Stimulated activated CD8-positive, alpha-beta memory T cell treated with anti-CD3 and anti-CD28 coated beads, Interleukin-7, amount 100 ng/mL, for 48 hours (primary cell): ENCODE data around the gene MAF.

Source experiments
- DNase-seq, 2 donors: peaks; one replicate each; pipeline ENCODE4 v3.0.0-alpha.2; 2020; ENCODE audit warnings: low read depth in 1 of 2; ENCODE audit errors: extremely low read depth in 1 of 2

MAF gene

DNA sequence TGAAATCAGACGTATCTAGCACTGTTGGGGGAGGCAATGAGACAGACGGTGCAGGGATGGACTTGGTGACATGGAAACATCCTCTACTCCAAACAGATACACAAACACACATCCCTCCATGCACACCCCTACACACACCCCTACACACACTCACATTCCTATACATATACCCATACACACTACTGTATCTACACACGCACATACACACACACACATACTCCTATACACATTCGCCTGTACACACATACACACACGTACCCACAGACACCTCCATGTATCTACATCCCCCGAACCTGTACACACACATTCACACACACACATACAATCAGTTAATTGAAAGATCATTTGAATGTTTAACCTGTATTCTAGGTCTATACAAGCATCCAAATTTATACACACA lies 53.5 kb downstream of the MAF start:
- no peak for DNase-seq
